Stimulated activated CD8-positive, alpha-beta memory T cell treated with anti-CD3 and anti-CD28 coated beads, Interleukin-12 subunit alpha, Interleukin-12 subunit beta, amount 100 ng/mL, for 24 hours (primary cell): ENCODE results near the gene ACSS1.

Experiments
- DNase-seq: peaks from one replicate; pipeline ENCODE4 v3.0.0-alpha.2; 2020; ENCODE audit errors: extremely low read depth

The ACSS1 gene

GRCh38 chr20:25078662-25079061 lies 20.7 kb upstream of the ACSS1 start:
- no peak for DNase-seq

GRCh38 chr20:25077610-25078169 lies 19.8 kb upstream of the ACSS1 start:
- DNase-seq = no peak

DNA sequence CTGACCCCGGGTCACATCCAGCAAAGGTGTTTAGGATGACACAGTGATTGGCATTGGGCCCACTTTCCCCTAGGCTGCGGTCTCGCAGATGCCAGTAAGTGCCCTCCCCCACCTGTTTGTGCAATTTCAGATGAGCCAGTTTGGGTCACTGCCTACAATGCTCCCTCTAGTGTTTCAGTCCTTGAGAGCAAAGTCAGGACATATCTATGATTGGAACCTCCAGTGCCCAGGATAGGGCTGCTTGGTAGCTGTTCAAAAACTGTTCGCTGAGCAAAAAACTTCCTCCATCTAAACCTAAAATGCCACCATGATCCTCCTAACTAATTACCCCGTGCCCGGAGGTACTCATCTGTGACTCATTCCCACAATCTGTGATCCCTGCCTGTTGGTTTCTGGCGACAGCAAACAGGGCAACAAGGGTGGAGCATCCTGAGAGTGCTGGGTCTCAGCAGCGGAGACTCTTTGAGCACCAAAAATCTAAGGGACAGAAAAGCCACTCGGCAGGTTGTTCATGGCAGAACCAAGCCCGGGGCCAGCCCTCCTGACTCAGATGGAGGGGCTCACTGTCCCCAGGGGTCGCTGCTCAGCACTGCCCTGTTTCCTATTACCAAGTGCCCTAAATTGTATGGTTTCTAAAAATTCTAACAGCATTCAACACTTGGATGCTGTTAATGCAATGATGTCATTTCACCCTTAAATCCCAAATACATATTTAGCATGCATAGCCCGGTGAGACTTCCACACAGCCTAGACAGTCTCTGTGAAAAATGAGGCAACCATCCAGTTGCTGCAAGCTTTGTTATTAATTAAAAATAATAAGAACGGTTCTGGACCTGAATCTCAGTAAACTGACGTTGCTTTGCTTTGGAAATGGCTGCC lies 19.0 kb upstream of the ACSS1 start:
- no peak for DNase-seq

DNA sequence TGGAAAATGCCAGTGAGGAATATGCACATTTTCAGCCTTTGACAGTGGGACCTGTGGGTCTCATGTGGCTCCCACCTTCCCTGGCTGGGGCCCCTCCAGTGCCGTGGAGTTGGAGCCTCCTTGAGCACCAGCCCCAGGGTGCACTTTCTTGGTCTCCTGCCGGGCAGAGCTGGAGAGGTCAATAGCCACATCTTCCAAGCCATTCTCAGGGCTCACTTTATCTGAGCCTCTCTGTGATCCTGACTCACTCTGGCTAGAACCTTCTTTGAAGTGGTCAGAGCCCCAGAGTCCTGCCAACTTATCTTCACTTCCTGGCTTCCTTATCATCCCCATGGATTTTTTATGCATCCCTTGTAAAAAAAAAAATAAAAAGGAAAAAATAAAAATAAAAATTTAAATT lies 18.3 kb upstream of the ACSS1 start:
- no peak for DNase-seq

DNA sequence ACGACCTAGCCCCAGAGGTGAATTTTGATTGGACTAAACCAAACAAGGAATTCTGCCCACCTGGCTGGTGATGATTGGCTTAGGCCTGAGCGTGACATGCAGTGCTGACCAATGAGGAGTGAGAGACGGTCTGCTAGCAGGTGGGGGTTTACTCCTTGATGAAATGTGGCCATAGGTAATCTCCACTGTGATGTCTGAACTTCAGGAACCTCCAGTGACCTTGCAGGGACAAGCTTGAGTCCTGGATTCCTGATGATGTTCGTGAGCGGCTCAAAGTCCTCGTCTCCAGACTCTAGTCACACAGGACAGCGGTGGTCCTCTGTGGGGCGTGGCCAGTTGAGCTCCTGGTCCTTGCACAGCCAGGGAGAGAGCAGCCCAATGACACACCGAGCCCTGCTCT lies 15.6 kb upstream of the ACSS1 start:
- no peak for DNase-seq

- DNase-seq = no peak
These were observed 14.4 kb upstream of the ACSS1 start for GRCh38 chr20:25072226-25072811.

DNA sequence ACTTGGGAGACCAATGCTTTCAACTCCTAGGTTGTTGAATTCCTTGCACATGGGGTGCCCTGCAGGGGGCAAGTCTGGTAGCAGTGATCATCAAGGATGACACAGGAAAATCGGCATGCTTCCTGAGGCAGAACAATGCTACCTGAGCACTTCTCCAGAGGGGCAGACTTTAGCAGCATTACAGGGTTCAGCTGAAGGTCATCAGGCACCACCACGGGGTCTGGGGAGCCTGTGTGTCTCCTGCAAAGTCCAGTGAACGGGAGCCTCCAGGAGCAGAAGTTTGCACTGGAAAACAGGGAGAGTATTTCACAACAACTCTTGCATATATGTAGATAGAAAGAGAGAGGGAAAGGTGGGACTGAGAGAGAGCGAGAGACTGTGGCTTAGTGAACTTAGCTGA lies 13.8 kb upstream of the ACSS1 start:
- no peak for DNase-seq

GRCh38 chr20:25070821-25071473 lies 13.0 kb upstream of the ACSS1 start:
- no peak for DNase-seq

- DNase-seq = no peak
These were observed 9.4 kb upstream of the ACSS1 start for GRCh38 chr20:25067102-25067987.

DNA sequence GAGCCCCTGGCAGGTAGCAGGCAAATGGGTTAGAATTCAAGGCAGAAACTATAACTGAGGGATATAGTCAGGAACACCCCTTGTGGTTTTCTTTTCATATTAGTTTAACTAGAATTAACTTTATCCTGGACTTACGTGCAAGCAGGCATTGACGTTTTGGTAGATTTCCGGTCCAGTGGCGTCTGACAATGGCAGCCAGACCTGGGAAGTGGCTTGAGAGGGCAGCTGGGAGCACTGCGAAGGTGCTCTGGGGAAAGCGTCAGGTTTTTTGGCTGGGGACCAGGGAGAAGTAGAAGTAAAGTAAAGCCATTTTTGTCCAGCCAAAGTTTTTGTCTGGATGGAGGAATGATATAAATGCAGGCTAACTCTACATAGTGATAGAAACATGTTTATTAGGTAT lies 8.4 kb upstream of the ACSS1 start:
- no peak for DNase-seq

DNA sequence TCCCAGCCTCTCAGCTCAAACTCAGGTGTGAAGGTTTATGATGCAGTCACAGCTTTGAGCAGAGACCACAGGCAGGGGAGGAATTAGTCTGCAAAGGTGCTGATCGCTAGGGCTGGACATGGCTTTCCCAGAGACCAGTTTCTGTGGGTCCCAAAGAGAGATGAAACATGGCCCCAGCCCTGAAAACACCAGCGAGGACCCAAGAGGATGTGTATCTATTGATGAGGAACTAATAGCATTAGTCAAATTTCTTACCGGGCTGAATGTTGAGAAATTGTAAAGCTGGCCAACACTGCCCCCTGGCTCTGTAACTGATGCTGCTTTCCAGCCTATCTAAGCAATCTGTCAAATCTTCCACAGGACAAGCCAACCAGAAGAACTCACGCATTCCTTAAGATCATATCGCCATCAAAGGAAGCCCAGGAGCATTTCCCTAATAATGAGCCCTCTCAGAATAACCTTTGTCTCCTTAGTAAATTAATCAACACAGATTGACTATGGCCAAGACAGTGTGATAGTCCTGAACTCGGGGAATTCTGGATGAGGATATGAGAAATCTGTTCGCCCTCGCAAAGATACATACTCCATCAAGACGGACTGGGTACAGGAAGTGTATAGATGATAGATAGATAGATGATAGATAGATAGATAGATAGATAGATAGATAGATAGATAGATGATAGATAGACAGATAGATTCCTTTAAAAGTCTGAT lies 7.8 kb upstream of the ACSS1 start:
- DNase-seq = no peak

- no peak for DNase-seq
These were observed 7.2 kb upstream of the ACSS1 start for GRCh38 chr20:25065072-25065624.

DNA sequence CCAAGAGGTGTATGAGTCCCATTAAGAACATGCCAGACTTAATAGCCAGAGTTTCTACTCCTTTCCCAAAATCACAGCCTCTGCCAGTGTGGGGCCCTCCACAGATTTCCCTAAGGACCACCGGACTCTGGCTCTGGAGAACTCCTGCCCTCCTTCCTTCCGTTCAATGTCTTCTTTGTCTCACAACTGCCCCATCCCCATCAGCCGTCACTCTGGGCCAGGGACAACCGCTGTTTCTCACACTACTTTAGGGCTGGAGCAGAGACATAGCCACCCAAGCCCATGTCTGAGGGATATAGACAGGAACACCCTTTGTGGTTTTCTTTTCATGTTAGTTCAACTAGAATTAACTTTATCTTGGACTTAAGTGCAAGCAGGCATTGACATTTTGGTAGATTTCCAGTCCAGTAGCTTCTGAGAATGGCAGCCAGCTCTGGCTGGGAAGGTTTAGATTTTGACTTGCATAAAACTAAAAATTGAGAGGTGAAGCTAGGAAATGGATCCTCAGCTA lies 6.7 kb upstream of the ACSS1 start:
- DNase-seq = no peak

DNA sequence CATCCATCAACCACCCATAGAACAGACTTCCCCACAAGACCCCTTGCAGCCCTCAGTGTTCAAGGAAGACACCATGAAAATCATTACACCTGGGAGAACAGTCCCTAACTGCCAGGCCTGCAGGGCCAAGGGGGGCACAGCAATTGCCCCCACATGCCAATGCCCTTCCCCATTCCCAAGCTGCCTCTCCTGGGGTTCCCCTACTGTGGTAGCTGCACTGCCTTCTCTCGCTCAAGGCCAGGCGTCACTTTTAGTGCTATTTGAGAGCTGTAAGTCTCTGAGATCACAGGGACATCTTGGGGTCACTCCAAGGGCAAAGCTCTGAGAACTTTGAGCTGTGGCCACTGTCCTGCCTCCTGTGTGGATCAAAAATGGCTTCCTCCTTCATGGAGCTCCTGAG lies 6.0 kb upstream of the ACSS1 start:
- DNase-seq = no peak

DNA sequence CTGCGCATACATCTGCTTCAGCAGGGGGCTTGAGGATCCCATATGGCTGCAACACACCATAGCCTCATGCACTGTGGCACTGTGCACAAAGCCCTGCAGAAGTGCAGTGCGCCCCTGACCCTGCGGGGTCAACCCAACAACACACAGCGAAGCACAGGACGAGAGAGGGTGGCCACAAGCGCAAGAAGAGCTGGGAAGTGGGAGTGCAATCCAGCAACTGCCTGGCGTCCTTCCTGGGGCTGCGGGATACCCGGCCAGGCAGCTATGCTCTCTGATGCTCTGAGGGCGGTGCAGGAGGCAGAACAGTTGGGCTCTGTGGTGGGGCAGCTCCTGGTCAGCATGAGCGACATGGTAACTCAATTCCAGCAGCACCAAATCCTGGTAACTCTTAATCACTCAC lies 5.6 kb upstream of the ACSS1 start:
- DNase-seq = no peak

GRCh38 chr20:25062841-25063240 lies 4.9 kb upstream of the ACSS1 start:
- no peak for DNase-seq

- no peak for DNase-seq
These were observed 4.0 kb upstream of the ACSS1 start for GRCh38 chr20:25061821-25062530.

DNA sequence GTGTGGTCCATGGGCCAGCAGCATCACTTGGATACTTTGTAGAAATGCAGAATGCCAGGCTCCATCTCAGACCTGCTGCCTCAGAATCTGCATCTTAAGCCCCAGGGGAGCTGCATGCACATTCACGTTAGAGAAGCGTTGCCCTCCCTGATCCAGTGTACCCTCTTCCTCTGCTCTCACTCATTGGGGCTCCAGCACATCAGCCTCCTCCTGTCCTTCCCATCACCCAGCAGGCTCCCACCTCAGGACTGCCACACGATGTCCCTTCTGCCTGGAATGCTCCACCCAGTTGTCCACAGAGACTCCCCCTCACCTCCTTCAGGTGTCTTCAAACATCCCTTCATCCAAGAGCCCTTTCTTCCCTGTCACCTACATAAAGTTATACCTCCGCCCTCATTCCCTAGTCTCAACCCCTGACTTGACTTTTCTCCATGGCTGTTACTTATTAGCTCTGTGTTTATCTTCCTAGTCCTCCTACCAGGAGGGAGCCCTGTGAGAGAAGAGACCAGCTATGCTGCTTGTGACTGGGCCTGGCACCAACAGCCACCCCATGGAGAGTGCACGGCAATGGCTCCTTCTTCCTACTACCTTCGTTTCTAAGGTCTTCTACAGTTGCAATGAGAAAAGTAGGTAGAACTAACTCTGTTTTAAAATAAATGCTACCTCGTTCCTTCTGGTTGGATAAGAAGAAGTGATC lies 3.3 kb upstream of the ACSS1 start:
- no peak for DNase-seq

DNA sequence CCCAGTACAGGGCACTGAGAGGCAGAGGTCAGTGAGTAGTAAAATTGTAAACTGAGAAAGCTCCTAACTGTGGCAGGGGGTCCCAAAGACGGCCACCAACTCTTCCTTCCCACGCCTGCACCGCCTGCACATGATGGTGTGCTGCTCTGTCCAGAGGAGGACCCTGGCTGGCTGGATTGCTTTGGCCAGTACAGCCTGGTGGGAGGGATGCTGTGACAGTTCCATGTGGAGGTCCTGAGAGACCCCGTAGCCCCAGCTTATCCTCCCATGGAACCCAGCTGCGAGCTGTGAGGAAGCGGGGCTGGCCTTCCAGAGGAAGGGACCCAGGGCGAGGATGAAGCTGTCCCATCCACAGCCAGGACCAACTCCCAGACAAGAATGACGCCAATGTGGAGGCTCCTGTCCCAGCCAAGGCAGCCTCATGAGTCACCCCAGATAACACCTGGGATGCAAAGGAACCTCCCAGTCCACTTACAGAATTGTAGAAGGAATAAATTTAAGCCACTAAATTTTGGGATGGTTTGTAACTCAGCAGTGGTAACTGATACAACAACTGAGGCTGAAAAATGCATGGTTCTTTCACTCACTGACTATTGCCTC lies 2.0 kb upstream of the ACSS1 start:
- DNase-seq = no peak
